ENCODE measurements around the gene SPRR2F.

Gene SPRR2F

GRCh38 chr1:153100245-153100644, 13.1 kb downstream of the SPRR2F start:
- TF ChIP-seq TAF1 (IDR thresholded peaks at IDR 0.05; ENCODE audit: borderline replicate concordance, insufficient read depth, low read length) (no peak), SIN3A (IDR thresholded peaks at IDR 0.05; ENCODE audit: borderline replicate concordance, insufficient read depth, low read length) (no peak), FOXP2 (optimal IDR thresholded peaks at IDR 0.05; ENCODE audit: borderline replicate concordance, extremely low read depth, extremely low read length, insufficient read depth) (no peak), POLR2AphosphoS5 (IDR thresholded peaks at IDR 0.05; ENCODE audit: low read depth, low read length) (no peak)
- TF ChIP-seq, protein P1, sequence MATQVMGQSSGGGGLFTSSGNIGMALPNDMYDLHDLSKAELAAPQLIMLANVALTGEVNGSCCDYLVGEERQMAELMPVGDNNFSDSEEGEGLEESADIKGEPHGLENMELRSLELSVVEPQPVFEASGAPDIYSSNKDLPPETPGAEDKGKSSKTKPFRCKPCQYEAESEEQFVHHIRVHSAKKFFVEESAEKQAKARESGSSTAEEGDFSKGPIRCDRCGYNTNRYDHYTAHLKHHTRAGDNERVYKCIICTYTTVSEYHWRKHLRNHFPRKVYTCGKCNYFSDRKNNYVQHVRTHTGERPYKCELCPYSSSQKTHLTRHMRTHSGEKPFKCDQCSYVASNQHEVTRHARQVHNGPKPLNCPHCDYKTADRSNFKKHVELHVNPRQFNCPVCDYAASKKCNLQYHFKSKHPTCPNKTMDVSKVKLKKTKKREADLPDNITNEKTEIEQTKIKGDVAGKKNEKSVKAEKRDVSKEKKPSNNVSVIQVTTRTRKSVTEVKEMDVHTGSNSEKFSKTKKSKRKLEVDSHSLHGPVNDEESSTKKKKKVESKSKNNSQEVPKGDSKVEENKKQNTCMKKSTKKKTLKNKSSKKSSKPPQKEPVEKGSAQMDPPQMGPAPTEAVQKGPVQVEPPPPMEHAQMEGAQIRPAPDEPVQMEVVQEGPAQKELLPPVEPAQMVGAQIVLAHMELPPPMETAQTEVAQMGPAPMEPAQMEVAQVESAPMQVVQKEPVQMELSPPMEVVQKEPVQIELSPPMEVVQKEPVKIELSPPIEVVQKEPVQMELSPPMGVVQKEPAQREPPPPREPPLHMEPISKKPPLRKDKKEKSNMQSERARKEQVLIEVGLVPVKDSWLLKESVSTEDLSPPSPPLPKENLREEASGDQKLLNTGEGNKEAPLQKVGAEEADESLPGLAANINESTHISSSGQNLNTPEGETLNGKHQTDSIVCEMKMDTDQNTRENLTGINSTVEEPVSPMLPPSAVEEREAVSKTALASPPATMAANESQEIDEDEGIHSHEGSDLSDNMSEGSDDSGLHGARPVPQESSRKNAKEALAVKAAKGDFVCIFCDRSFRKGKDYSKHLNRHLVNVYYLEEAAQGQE (IDR thresholded peaks at IDR 0.05; ENCODE audit: insufficient read depth in 1 of 2, low read depth in 2 of 2, low read length in 2 of 2), result no peak

GRCh38 chr1:153099461-153100045, 13.8 kb downstream of the SPRR2F start:
- no peak for TF ChIP-seq FOXP2 (optimal IDR thresholded peaks at IDR 0.05; ENCODE audit: borderline replicate concordance, extremely low read depth, extremely low read length, insufficient read depth)
- no peak for TF ChIP-seq POLR2AphosphoS5 (IDR thresholded peaks at IDR 0.05; ENCODE audit: low read depth, low read length)
- no peak for TF ChIP-seq TAF1 (IDR thresholded peaks at IDR 0.05; ENCODE audit: borderline replicate concordance, insufficient read depth, low read length)
- TF ChIP-seq, protein P1 (IDR thresholded peaks at IDR 0.05; ENCODE audit: insufficient read depth in 1 of 2, low read depth in 2 of 2, low read length in 2 of 2), result no peak
- TF ChIP-seq SIN3A (IDR thresholded peaks at IDR 0.05; ENCODE audit: borderline replicate concordance, insufficient read depth, low read length), result no peak

DNA sequence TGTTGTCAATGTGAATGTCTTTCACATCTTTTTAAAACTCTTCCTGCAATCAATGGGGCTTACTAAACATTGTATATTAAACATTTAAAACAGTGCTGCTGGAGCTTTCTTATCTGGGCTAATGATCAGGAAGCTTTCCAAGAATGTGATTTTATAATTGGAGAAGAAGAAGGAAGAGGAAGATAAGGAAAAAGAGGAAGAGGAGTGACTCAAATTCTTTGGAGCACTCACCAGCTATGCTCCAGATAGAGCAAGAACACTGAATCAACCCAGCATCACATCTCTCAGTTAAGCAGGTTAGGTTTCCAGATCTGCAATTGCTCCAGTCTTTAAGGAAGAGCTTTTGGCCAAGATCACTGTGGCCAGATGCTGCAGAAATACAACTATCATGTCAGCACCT, 17.6 kb downstream of the SPRR2F start:
- TF ChIP-seq SIN3A (IDR thresholded peaks at IDR 0.05; ENCODE audit: borderline replicate concordance, insufficient read depth, low read length) (no peak), FOXP2 (optimal IDR thresholded peaks at IDR 0.05; ENCODE audit: borderline replicate concordance, extremely low read depth, extremely low read length, insufficient read depth) (no peak), TAF1 (IDR thresholded peaks at IDR 0.05; ENCODE audit: borderline replicate concordance, insufficient read depth, low read length) (no peak), POLR2AphosphoS5 (IDR thresholded peaks at IDR 0.05; ENCODE audit: low read depth, low read length) (no peak)
- TF ChIP-seq, protein P1 (IDR thresholded peaks at IDR 0.05; ENCODE audit: insufficient read depth in 1 of 2, low read depth in 2 of 2, low read length in 2 of 2), result no peak

DNA sequence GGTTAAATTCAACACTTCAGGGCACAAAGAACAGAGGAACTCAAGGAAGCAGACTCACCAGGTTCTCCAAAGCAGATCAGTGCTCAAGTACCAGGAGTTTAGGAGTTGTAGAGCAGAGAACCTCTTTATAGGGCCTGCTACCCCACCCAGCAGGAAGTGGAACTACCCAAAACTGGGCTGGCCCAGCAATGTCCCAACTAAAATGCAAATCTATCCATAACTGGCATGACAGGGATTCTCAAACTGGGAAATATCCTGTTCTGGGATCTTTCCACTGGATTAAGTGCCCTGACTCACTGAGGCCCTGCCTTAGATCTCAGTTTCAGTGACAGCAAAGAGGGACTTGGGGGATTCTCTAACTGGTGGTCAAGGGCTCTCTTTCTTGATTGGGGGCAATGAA, 18.9 kb downstream of the SPRR2F start, which contains the start of gene SPRR2E:
SPRR2E (minus strand) TSS at position 101 of the 400 bp plus-strand sequence. CDS start 775 bp downstream, outside the sequence.
- TF ChIP-seq TAF1 (IDR thresholded peaks at IDR 0.05; ENCODE audit: borderline replicate concordance, insufficient read depth, low read length) (no peak), SIN3A (IDR thresholded peaks at IDR 0.05; ENCODE audit: borderline replicate concordance, insufficient read depth, low read length) (no peak), FOXP2 (optimal IDR thresholded peaks at IDR 0.05; ENCODE audit: borderline replicate concordance, extremely low read depth, extremely low read length, insufficient read depth) (no peak), POLR2AphosphoS5 (IDR thresholded peaks at IDR 0.05; ENCODE audit: low read depth, low read length) (no peak)
- TF ChIP-seq, protein P1 (IDR thresholded peaks at IDR 0.05; ENCODE audit: insufficient read depth in 1 of 2, low read depth in 2 of 2, low read length in 2 of 2), result no peak

Measured in PFSK-1 (cell line).